HepG2 (cell line): ENCODE measurements around the gene IL18R1. TPM values are rescaled to one million over a fixed set of nuclear protein-coding genes. Genes with fewer than 3 reads are reported as not detected.

Experiments
- ATAC-seq: fragments of 200-7000 bp; cut with Tn5 transposase; 3 replicates; pipeline ENCODE4 v1.9.1; 2020; ENCODE audit warnings: mild to moderate bottlenecking, moderate library complexity
- BruUV-seq: library from RNA; stranded (reverse); fragments of 400-500 nt; replicated peaks from 2 replicates; lab custom pipeline; 2021; lab: Mats Ljungman, UMichigan
- CTCF ChIA-PET: fragments of 300-600 bp; formaldehyde crosslinking; extraction: SDS; loops from one replicate; lab custom pipeline; 2021; ENCODE audit warnings: low total read pairs, inconsistent platforms, low intra/inter-chr PET ratio; lab: Yijun Ruan, JAX
- POLR2A ChIA-PET: fragments of 350-600 bp; sonication (Branson Sonifier 250); formaldehyde crosslinking; loops from one replicate; lab custom pipeline; 2020; ENCODE audit warnings: antibody characterized with exemption, inconsistent platforms; lab: Yijun Ruan, JAX
- DNase-seq: peaks from one replicate; pipeline ENCODE4 v3.0.0-alpha.2; 2015; ENCODE audit warnings: low spot score
- FAIRE-seq: peaks from 3 replicates; lab custom pipeline; 2011; peaks lifted over from hg19 to GRCh38; lab: Jason Lieb, UNC
- H2AFZ ChIP-seq: one replicate; pipeline ENCODE4 v1.6.1; 2011; ENCODE audit warnings: low read length, inconsistent platforms
- H3K27ac ChIP-seq: fragments of 300-600 bp; 3 replicates; pipeline ENCODE4 v1.8.0; 2011; ENCODE audit warnings: mixed run types, mild to moderate bottlenecking, mixed read lengths, low read length, inconsistent platforms; ENCODE audit not compliant: insufficient read depth; ENCODE audit errors: extremely low read length
- H3K27me3 ChIP-seq, 2 experiments: fragments of 200-600 bp in 1 of 2; 2 replicates in 1 of 2; 3 replicates in 1 of 2; pipeline versions ENCODE4 v1.6.0 to v1.8.0; 2011; ENCODE audit warnings: low read length in 2 of 2, mild to moderate bottlenecking in 2 of 2, moderate library complexity in 2 of 2, inconsistent platforms in 1 of 2; ENCODE audit not compliant: insufficient read depth in 2 of 2, control insufficient read depth in 1 of 2
- H3K36me3 ChIP-seq, 2 experiments: fragments of 200-600 bp in 1 of 2; replicated peaks in 1 of 2; 2 replicates in 1 of 2; 3 replicates in 1 of 2; pipeline versions ENCODE4 v1.5.1 to v1.8.0; 2011; ENCODE audit warnings: low read length in 2 of 2, inconsistent platforms in 1 of 2; ENCODE audit not compliant: insufficient read depth in 2 of 2, control insufficient read depth in 1 of 2
- H3K4me1 ChIP-seq: 2 replicates; pipeline ENCODE4 v1.5.1; 2012; ENCODE audit warnings: low read length, inconsistent platforms; ENCODE audit not compliant: insufficient read depth
- H3K4me2 ChIP-seq: 2 replicates; pipeline ENCODE4 v1.6.0; 2011; ENCODE audit warnings: low read depth, low read length, inconsistent platforms
- H3K4me3 ChIP-seq, 3 experiments: fragments of 200-600 bp in 1 of 3; sonication (generic), shearing (Covaris generic) in 1 of 3; replicated peaks in 1 of 3; 2 replicates each; pipeline ENCODE4 v1.5.1; 2011 to 2016; ENCODE audit warnings: low read length in 3 of 3, inconsistent platforms in 2 of 3, low read depth in 2 of 3, mild to moderate bottlenecking in 2 of 3, control low read depth in 1 of 3, mixed read lengths in 1 of 3; ENCODE audit not compliant: insufficient read depth in 1 of 3
- H3K79me2 ChIP-seq: one replicate; pipeline ENCODE4 v1.6.1; 2011; ENCODE audit warnings: low read length, inconsistent platforms; ENCODE audit not compliant: insufficient read depth
- H3K9ac ChIP-seq: 2 replicates; pipeline ENCODE4 v1.6.0; 2011; ENCODE audit warnings: mild to moderate bottlenecking, low read depth, low read length, inconsistent platforms; ENCODE audit not compliant: insufficient read depth
- H3K9me3 ChIP-seq: 2 replicates; pipeline ENCODE4 v1.5.1; 2012; ENCODE audit warnings: mild to moderate bottlenecking, low read length
- H4K20me1 ChIP-seq: 2 replicates; pipeline ENCODE4 v1.6.0; 2011; ENCODE audit warnings: inconsistent platforms, mild to moderate bottlenecking, low read length, moderate library complexity; ENCODE audit not compliant: insufficient read depth
- CEBPB ChIP-seq: IDR thresholded peaks from 2 replicates; pipeline ENCODE4 v1.6.1; 2011; ENCODE audit warnings: low read depth, low read length, improper control_type of control experiment, borderline replicate concordance
- FLYWCH1 ChIP-seq: sonication (generic); formaldehyde crosslinking; IDR thresholded peaks from 2 replicates; pipeline ENCODE4 v1.8.1; 2023; ENCODE audit warnings: mild to moderate bottlenecking, missing genetic modification reagents
- KMT2B ChIP-seq: IDR thresholded peaks from 2 replicates; pipeline ENCODE4 v1.6.1; 2016; ENCODE audit warnings: missing genetic modification reagents, missing compliant biosample characterization
- MEIS1 ChIP-seq: sonication (generic); formaldehyde crosslinking; IDR thresholded peaks from 2 replicates; pipeline ENCODE4 v1.9.0; 2021; ENCODE audit warnings: mild to moderate bottlenecking, missing genetic modification reagents, moderate library complexity, borderline replicate concordance
- SMAD3 ChIP-seq: sonication (generic); formaldehyde crosslinking; IDR thresholded peaks from 2 replicates; pipeline ENCODE4 v1.4.0; 2020; ENCODE audit warnings: missing genetic modification reagents
- ZNF331 ChIP-seq: sonication (generic); formaldehyde crosslinking; IDR thresholded peaks from 2 replicates; pipeline ENCODE4 v1.4.0; 2020; ENCODE audit warnings: missing genetic modification reagents
- ZNF367 ChIP-seq: sonication (generic); formaldehyde crosslinking; IDR thresholded peaks from 2 replicates; pipeline ENCODE4 v1.4.0; 2020; ENCODE audit warnings: missing genetic modification reagents, borderline replicate concordance
- WGBS: methylation state at CpG from one replicate; pipeline ENCODE4 v1.1.6; 2017; ENCODE audit warnings: low lambda C conversion rate; 5-methylcytosine and 5-hydroxymethylcytosine counted together
- in situ Hi-C: cut with HindIII; loops from 2 replicates; pipeline ENCODE4 v1.10.0; 2017; ENCODE audit warnings: low pct_unique_long_range_greater_than_20kb; ENCODE audit not compliant: extremely low pct_ligation_motif_present
- intact Hi-C: fragments of 100-400 bp; cut with micrococcal nuclease; formaldehyde crosslinking; loops from one replicate; pipeline ENCODE4 v1.10.0; 2022; ENCODE audit not compliant: unreplicated experiment
- polyA plus RNA-seq, 8 experiments: library from polyadenylated mRNA; depleted of rRNA in 3 of 8; stranded (reverse) in 7 of 8; unstranded in 1 of 8; fragments of >200 nt; fragmentation: Illumina TruSeq in 4 of 8; extraction: Trizol in 4 of 8; gene quantifications; 2 replicates each; pipeline versions ENCODE4 v1.2.1 to v1.2.3, GENCODE V29; 2011 to 2016; ENCODE audit warnings: low read depth in 4 of 8, missing spikeins in 1 of 8, mixed read lengths in 1 of 8; ENCODE audit not compliant: insufficient read depth in 1 of 8
- total RNA-seq, 5 experiments: library from RNA; depleted of rRNA; stranded (reverse); fragments of >200 nt; fragmentation: Illumina TruSeq; extraction: Trizol; gene quantifications; 2 replicates each; pipeline ENCODE4 v1.2.3, GENCODE V29; 2016; ENCODE audit warnings: low read depth in 1 of 5
- TF ChIP-seq, protein P1 (sequence below): sonication (generic); formaldehyde crosslinking; IDR thresholded peaks from 2 replicates; pipeline ENCODE4 v1.4.0; 2020; ENCODE audit warnings: mild to moderate bottlenecking, missing genetic modification reagents

IL18R1 gene
- total and polyA plus RNA-seq, 2 of the 13 experiments (the other 11 are each of a cell fraction or from before 2014, with no cell fraction given): 0.01 to 0.04 TPM

DNA sequence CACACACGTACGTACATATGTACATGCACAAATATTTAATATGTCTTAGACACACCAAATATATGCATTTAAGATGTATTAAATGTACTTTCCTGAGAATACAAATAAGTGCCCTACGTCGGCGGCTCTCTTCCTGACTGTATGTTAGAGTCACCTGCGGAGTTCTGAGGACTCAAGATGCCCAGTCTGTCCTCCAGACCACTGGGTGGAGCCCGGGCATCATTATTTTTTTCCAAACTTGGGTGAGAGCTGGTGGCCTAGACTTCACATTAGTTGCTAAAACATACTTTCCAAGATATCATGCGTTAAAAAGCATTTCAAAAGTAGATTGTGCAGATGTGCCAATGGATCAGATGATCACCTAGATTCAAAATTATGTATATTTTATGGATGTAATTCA is 2.9 kb downstream of the IL18R1 start:
- Histone ChIP-seq H3K79me2 (no peaks in the 10 kb centered on the region), H3K9ac (no peak overlapping the region), H3K4me3 (no peak overlapping the region), H3K27ac (no peak overlapping the region), H3K4me2 (no peak overlapping the region), H3K4me1 (peaks cover 10% of the 10 kb centered on the region), H3K27me3 (peaks cover 2 to 18% of the 10 kb centered on the region in 2 experiments; a peak in 4 of 5 replicates), H3K9me3 (no peaks in the 10 kb centered on the region), H4K20me1 (no peaks in the 10 kb centered on the region), H2AFZ (no peak overlapping the region), H3K36me3 (no peaks in the 10 kb centered on the region)
- no peak for FAIRE-seq
- no peak for ATAC-seq
- no TSS peak for BruUV-seq
- POLR2A ChIA-PET: no interaction called here
- in situ Hi-C loops: loop anchor here (5.0 to 10.0 kb wide), 2 partner anchors 106 to 364 kb away; partner anchors contain the start of gene IL1R2
- CTCF ChIA-PET: no interaction called here
- WGBS: 78% methylated on average over 8 of the region's 8 CpGs
- TF ChIP-seq MEIS1 (CRISPR knock-in tag): no peak
- no peak for TF ChIP-seq ZNF367
- no peak for TF ChIP-seq ZNF331 (CRISPR knock-in tag)
- TF ChIP-seq, protein P1, sequence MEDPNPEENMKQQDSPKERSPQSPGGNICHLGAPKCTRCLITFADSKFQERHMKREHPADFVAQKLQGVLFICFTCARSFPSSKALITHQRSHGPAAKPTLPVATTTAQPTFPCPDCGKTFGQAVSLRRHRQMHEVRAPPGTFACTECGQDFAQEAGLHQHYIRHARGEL (CRISPR knock-in tag): no peak
- no peak for TF ChIP-seq FLYWCH1 (CRISPR knock-in tag)
- TF ChIP-seq KMT2B (CRISPR knock-in tag): no peak
- no peak for DNase-seq
- intact Hi-C loops: loop anchor here (5.0 to 10.0 kb wide), 3 partner anchors 331 to 474 kb away; no protein-coding TSS in a partner anchor

DNA sequence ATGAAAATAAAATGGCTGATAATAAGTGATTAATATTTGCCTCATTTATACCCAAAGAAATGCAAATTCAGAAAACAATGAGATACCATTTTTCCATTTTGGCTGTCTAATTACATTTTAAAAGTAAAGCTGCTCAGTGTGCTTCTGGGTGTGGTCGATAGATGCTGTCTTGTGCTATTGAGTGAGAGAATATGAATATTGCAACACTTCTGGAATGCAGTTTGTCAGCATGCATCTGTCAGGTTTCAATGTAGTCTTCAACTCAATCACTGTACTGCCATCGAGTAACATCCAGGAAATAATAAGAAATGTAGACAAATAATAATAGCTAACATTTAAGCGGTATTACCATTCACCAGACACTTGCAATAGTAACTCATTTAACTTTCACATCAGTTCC is 3.9 kb downstream of the IL18R1 start:
- no TSS peak for BruUV-seq
- ChIA-PET POLR2A (no interaction called here), CTCF (no interaction called here)
- no peak for ATAC-seq
- H2AFZ ChIP-seq: no peak overlapping the region
- WGBS: 22% methylated on average over 3 of the region's 3 CpGs
- no peak overlapping the region for H3K9ac ChIP-seq
- no peak overlapping the region for H3K27ac ChIP-seq
- no peaks in the 10 kb centered on the region for H3K9me3 ChIP-seq
- no peak overlapping the region for H3K4me2 ChIP-seq
- intact Hi-C loops: loop anchor here (5.0 to 10.0 kb wide), 3 partner anchors 332 to 475 kb away; no protein-coding TSS in a partner anchor
- peaks cover 2 to 18% of the 10 kb centered on the region in 2 experiments; a peak in 4 of 5 replicates for H3K27me3 ChIP-seq
- H3K4me3 ChIP-seq: no peak overlapping the region
- no peaks in the 10 kb centered on the region for H3K79me2 ChIP-seq
- no peak for FAIRE-seq
- DNase-seq: no peak
- in situ Hi-C loops: loop anchor here (5.0 to 10.0 kb wide), 2 partner anchors 107 to 365 kb away; partner anchors contain the start of gene IL1R2
- no peaks in the 10 kb centered on the region for H3K36me3 ChIP-seq
- no peak for TF ChIP-seq SMAD3 (CRISPR knock-in tag)
- TF ChIP-seq CEBPB: peak; percentile 48; the same call in 1 of the 2 replicates
- TF ChIP-seq, all 625 proteins: peak for 1
- peaks cover 10% of the 10 kb centered on the region for H3K4me1 ChIP-seq
- no peaks in the 10 kb centered on the region for H4K20me1 ChIP-seq
